OCI-LY1 (cell line): ENCODE measurements around the gene RETN.

ENCODE experiments used
- H2AFZ ChIP-seq: fragments of 200-600 bp; sonication (generic), shearing (Covaris generic); 2 replicates; pipeline ENCODE4 v1.6.0; 2014; ENCODE audit warnings: antibody characterized with exemption, mild to moderate bottlenecking, low read length
- H3F3A ChIP-seq: fragments of 200-600 bp; sonication (generic), shearing (Covaris generic); 2 replicates; pipeline ENCODE4 v1.6.0; 2014; ENCODE audit warnings: mild to moderate bottlenecking, antibody characterized with exemption, low read length, moderate library complexity; ENCODE audit not compliant: insufficient read depth
- H3K27ac ChIP-seq: fragments of 200-600 bp; sonication (generic); 2 replicates; pipeline ENCODE4 v1.5.1; 2014; ENCODE audit warnings: low read length, mixed run types, mild to moderate bottlenecking, low read depth; ENCODE audit not compliant: poor library complexity, severe bottlenecking
- H3K27me3 ChIP-seq: fragments of 200-600 bp; sonication (generic); 2 replicates; pipeline ENCODE4 v1.6.0; 2014; ENCODE audit warnings: antibody characterized with exemption, mild to moderate bottlenecking, low read length, moderate library complexity; ENCODE audit not compliant: insufficient read depth
- H3K36me3 ChIP-seq: fragments of 200-600 bp; sonication (generic); 2 replicates; pipeline ENCODE4 v1.6.1; 2014; ENCODE audit warnings: mild to moderate bottlenecking, antibody characterized with exemption, low read length, moderate library complexity, mixed read lengths; ENCODE audit not compliant: insufficient read depth
- H3K4me1 ChIP-seq: fragments of 200-600 bp; sonication (generic); 2 replicates; pipeline ENCODE4 v1.5.1; 2014; ENCODE audit warnings: mild to moderate bottlenecking, low read length, moderate library complexity; ENCODE audit not compliant: insufficient read depth, severe bottlenecking
- H3K4me2 ChIP-seq: fragments of 200-600 bp; sonication (generic), shearing (Covaris generic); 2 replicates; pipeline ENCODE4 v1.6.1; 2014; ENCODE audit warnings: low read length
- H3K4me3 ChIP-seq: fragments of 200-600 bp; sonication (generic); 2 replicates; pipeline ENCODE4 v1.5.1; 2014; ENCODE audit warnings: low read length, low read depth, mild to moderate bottlenecking, mixed read lengths; ENCODE audit not compliant: poor library complexity, severe bottlenecking
- H3K79me2 ChIP-seq: fragments of 200-600 bp; shearing (Covaris generic); 2 replicates; pipeline ENCODE4 v1.6.1; 2016; ENCODE audit warnings: mixed run types, low read length, mixed read lengths; ENCODE audit not compliant: insufficient read depth
- H3K9ac ChIP-seq: fragments of 200-600 bp; sonication (generic), shearing (Covaris generic); 2 replicates; pipeline ENCODE4 v1.6.1; 2014; ENCODE audit warnings: mild to moderate bottlenecking, low read length, mixed read lengths
- H3K9me2 ChIP-seq: fragments of 200-600 bp; sonication (generic), shearing (Covaris generic); 2 replicates; pipeline ENCODE4 v1.6.1; 2014; ENCODE audit warnings: low read depth, mild to moderate bottlenecking, low read length, mixed read lengths
- H3K9me3 ChIP-seq: fragments of 200-600 bp; shearing (Covaris generic); 2 replicates; pipeline ENCODE4 v1.6.1; 2014; ENCODE audit warnings: low read length, mixed read lengths
- H4K20me1 ChIP-seq: fragments of 200-600 bp; sonication (generic), shearing (Covaris generic); 2 replicates; pipeline ENCODE4 v1.6.0; 2016; ENCODE audit warnings: mild to moderate bottlenecking, low read length; ENCODE audit not compliant: insufficient read depth
- CTCF ChIP-seq: fragments of 200-600 bp; sonication (generic), shearing (Covaris generic); IDR thresholded peaks from 2 replicates; pipeline ENCODE4 v1.5.1; 2017; ENCODE audit warnings: mild to moderate bottlenecking, antibody characterized with exemption, low read length, moderate library complexity, mixed read lengths
- EZH2 ChIP-seq: fragments of 200-600 bp; sonication (generic), shearing (Covaris generic); IDR thresholded peaks from 2 replicates; pipeline ENCODE4 v1.8.0; 2017; ENCODE audit warnings: borderline replicate concordance, mixed run types, mild to moderate bottlenecking, antibody characterized with exemption, low read length, moderate library complexity, mixed read lengths

RETN gene

DNA sequence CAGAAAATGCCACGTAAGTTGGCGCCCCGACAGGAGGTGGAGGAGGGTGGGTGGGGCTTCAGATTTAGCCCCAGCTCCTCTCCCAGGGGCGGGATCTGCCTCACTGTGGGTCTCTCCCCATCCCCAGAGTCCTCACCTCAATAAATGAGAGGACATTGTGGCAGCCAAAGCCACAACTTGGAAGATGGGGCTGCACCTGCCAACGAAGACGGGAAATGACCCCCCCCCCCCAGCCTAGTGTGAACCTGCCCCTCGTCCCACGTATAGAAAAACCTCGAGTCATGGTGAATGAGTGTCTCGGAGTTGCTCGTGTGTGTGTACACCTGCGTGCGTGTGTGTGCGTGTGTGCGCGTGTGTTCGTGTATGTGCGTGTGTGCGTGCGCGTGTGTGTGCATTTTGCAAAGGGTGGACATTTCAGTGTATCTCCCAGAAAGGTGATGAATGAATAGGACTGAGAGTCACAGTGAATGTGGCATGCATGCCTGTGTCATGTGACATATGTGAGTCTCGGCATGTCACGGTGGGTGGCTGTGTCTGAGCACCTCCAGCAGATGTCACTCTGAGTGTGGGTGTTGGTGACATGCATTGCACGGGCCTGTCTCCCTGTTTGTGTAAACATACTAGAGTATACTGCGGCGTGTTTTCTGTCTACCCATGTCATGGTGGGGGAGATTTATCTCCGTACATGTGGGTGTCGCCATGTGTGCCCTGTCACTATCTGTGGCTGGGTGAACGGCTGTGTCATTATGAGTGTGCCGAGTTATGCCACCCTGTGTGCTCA lies 10.3 kb downstream of the RETN start:
- no peak overlapping the region; the same call in 1 of the 2 replicates for H3K9ac ChIP-seq
- peaks cover 21% of the 10 kb centered on the region for H3K4me1 ChIP-seq
- no peaks in the 10 kb centered on the region for H3K9me3 ChIP-seq
- no peaks in the 10 kb centered on the region for H3K9me2 ChIP-seq
- H3K4me2 ChIP-seq: peak overlapping the region; percentile 57; the same call in 1 of the 2 replicates
- no peaks in the 10 kb centered on the region; the same call in 1 of the 2 replicates for H3K27me3 ChIP-seq
- H3K4me3 ChIP-seq: no peak overlapping the region
- no peaks in the 10 kb centered on the region for H3F3A ChIP-seq
- TF ChIP-seq CTCF (peak; percentile 59; the same call in 1 of the 2 replicates), EZH2 (no peak)
- no peak overlapping the region for H2AFZ ChIP-seq
- H3K79me2 ChIP-seq: no peaks in the 10 kb centered on the region
- no peaks in the 10 kb centered on the region for H4K20me1 ChIP-seq
- no peak overlapping the region for H3K27ac ChIP-seq
- H3K36me3 ChIP-seq: peaks cover 16% of the 10 kb centered on the region

- Histone ChIP-seq H3K27ac (no peak overlapping the region), H3K27me3 (no peaks in the 10 kb centered on the region; the same call in 1 of the 2 replicates), H3K9me3 (no peaks in the 10 kb centered on the region), H3K9ac (peak overlapping the region; percentile 1; the same call in 1 of the 2 replicates), H3K4me3 (peak overlapping the region; percentile 82), H4K20me1 (no peaks in the 10 kb centered on the region), H2AFZ (no peak overlapping the region), H3K4me2 (peak overlapping the region; percentile 57), H3K36me3 (peaks cover 16% of the 10 kb centered on the region), H3F3A (no peaks in the 10 kb centered on the region), H3K4me1 (peaks cover 21% of the 10 kb centered on the region), H3K79me2 (no peaks in the 10 kb centered on the region), H3K9me2 (no peaks in the 10 kb centered on the region)
- TF ChIP-seq CTCF (no peak), EZH2 (no peak)
These were observed 11.1 kb downstream of the RETN start for GRCh38 chr19:7679771-7680605.

GRCh38 chr19:7680606-7681339 lies 11.9 kb downstream of the RETN start, which contains the start of gene TRAPPC5:
Gene TRAPPC5, plus strand, starts transcription at chr19:7680833. Its CDS starts 1,421 bp downstream, at chr19:7682254.
- Histone ChIP-seq H3K9ac (peak within 1 kb of the TSS; percentile 83), H3K4me2 (peak within 1 kb of the TSS; percentile 93), H3F3A (no peaks in the 10 kb centered on the region), H3K27ac (no peak within 1 kb of the TSS), H3K4me1 (peaks cover 21% of the 10 kb centered on the region), H3K27me3 (no peaks in the 10 kb centered on the region; the same call in 1 of the 2 replicates), H3K9me2 (no peaks in the 10 kb centered on the region), H3K4me3 (peak within 1 kb of the TSS; percentile 82), H2AFZ (no peak within 1 kb of the TSS), H3K79me2 (no peaks in the 10 kb centered on the region), H3K9me3 (no peaks in the 10 kb centered on the region), H4K20me1 (no peaks in the 10 kb centered on the region), H3K36me3 (peaks cover 16% of the 10 kb centered on the region)
- TF ChIP-seq CTCF: peak; percentile 91
- TF ChIP-seq EZH2: no peak
